HL-60 (cell line): Measurements from ENCODE around the gene MEIOB.

Experiments
- DNase-seq, 2 experiments: peaks; one replicate each; pipeline ENCODE4 v3.0.0-alpha.2; 2010 to 2020; ENCODE audit warnings: low read depth in 1 of 2, low spot score in 1 of 2
- H3K27ac ChIP-seq: fragments of 250-450 bp; sonication (Bioruptor Pico); replicated peaks from 2 replicates; pipeline ENCODE4 v1.5.1; 2020; ENCODE audit warnings: mild to moderate bottlenecking, moderate library complexity
- H3K27me3 ChIP-seq: fragments of 250-450 bp; sonication (Bioruptor Pico); 2 replicates; pipeline ENCODE4 v1.5.1; 2021; ENCODE audit warnings: mild to moderate bottlenecking, moderate library complexity; ENCODE audit not compliant: insufficient read depth, poor library complexity, severe bottlenecking
- H3K4me3 ChIP-seq: replicated peaks from 2 replicates; pipeline ENCODE4 v1.5.1; 2011; ENCODE audit warnings: mild to moderate bottlenecking, control low read depth, low read length; ENCODE audit not compliant: insufficient read depth
- CTCF ChIP-seq: IDR thresholded peaks from one replicate; pipeline ENCODE4 v1.5.1; 2011; ENCODE audit warnings: low read length, control low read depth, inconsistent platforms; ENCODE audit not compliant: insufficient read depth
- GABPA ChIP-seq: IDR thresholded peaks from 2 replicates; pipeline ENCODE4 v1.6.1; 2012; ENCODE audit warnings: low read depth
- POLR2AphosphoS5 ChIP-seq: IDR thresholded peaks from 2 replicates; pipeline ENCODE4 v1.6.1; 2012; ENCODE audit warnings: low read depth
- SPI1 ChIP-seq: IDR thresholded peaks from 2 replicates; pipeline ENCODE4 v1.6.1; 2012; ENCODE audit warnings: low read depth, mild to moderate bottlenecking, borderline replicate concordance
- TF ChIP-seq, protein P1 (sequence below): IDR thresholded peaks from 2 replicates; pipeline ENCODE4 v1.6.1; 2012; ENCODE audit warnings: low read depth; ENCODE audit not compliant: insufficient replicate concordance

Gene MEIOB

DNA sequence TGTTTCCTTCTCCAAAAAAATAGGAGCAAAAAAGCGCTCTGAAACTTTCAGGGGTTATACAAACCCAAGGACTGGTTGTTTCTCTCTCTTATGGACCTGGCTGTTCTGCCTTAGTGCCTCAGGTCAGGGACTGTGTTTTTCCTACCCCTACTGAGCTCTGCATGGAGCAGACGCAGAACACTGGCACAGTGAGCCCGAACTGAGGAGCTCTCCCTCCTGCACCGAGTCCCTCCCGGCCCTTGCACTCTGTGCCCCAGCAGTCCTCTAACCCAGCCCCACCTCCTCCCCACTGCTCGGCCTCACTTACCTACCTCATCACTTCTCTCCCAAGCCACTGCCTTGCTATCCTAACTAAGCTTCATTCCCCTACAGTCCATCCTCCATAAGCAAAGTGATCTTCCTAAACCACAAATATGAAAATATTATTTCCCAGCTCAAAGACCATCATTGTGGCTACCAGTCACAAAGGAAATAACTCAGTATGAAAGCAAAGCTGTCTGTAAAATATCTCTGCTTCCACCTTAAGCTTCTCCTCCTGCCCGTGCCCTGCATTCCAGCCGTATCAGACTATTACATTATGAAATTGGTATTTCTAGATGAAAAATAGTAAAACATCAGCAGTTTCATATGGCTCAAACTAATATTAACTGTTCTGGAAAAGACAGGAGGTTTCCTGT is 13.6 kb downstream of the MEIOB start:
- DNase-seq = no peak
- Histone ChIP-seq H3K27ac (no peak overlapping the region), H3K4me3 (no peak overlapping the region), H3K27me3 (peaks cover 42% of the 10 kb centered on the region)
- no peak for TF ChIP-seq CTCF
- no peak for TF ChIP-seq SPI1
- no peak for TF ChIP-seq GABPA
- TF ChIP-seq, protein P1, sequence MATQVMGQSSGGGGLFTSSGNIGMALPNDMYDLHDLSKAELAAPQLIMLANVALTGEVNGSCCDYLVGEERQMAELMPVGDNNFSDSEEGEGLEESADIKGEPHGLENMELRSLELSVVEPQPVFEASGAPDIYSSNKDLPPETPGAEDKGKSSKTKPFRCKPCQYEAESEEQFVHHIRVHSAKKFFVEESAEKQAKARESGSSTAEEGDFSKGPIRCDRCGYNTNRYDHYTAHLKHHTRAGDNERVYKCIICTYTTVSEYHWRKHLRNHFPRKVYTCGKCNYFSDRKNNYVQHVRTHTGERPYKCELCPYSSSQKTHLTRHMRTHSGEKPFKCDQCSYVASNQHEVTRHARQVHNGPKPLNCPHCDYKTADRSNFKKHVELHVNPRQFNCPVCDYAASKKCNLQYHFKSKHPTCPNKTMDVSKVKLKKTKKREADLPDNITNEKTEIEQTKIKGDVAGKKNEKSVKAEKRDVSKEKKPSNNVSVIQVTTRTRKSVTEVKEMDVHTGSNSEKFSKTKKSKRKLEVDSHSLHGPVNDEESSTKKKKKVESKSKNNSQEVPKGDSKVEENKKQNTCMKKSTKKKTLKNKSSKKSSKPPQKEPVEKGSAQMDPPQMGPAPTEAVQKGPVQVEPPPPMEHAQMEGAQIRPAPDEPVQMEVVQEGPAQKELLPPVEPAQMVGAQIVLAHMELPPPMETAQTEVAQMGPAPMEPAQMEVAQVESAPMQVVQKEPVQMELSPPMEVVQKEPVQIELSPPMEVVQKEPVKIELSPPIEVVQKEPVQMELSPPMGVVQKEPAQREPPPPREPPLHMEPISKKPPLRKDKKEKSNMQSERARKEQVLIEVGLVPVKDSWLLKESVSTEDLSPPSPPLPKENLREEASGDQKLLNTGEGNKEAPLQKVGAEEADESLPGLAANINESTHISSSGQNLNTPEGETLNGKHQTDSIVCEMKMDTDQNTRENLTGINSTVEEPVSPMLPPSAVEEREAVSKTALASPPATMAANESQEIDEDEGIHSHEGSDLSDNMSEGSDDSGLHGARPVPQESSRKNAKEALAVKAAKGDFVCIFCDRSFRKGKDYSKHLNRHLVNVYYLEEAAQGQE = no peak
- no peak for TF ChIP-seq POLR2AphosphoS5

- Histone ChIP-seq H3K4me3 (no peak overlapping the region), H3K27me3 (peaks cover 43% of the 10 kb centered on the region), H3K27ac (no peak overlapping the region)
- DNase-seq = no peak
- TF ChIP-seq GABPA (no peak), SPI1 (no peak), POLR2AphosphoS5 (no peak), CTCF (no peak)
- TF ChIP-seq, protein P1 = no peak
Observed at GRCh38 chr16:1857433-1858097, 14.4 kb downstream of the MEIOB start.

DNA sequence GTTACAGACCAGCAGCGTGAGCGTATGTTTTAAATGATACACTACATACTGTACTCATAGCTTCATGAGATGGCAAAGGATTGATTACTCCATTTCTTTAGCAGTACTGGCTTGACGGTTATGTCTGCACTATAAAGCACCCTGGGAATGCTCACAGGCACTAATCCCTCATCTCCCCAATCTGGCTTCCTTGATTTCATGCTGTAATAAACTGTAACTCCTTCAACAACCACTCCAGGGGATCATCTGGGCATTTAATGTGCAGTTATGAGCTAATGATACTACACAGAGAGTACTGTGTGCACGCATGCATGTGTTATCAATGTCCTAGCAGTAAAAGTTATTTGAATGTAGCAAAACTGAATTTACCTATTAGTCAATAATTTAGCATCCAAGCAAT is 20.2 kb downstream of the MEIOB start:
- peaks cover 6% of the 10 kb centered on the region for H3K27me3 ChIP-seq
- TF ChIP-seq GABPA (no peak), CTCF (no peak), POLR2AphosphoS5 (no peak), SPI1 (no peak)
- TF ChIP-seq, protein P1 = no peak
- no peak overlapping the region for H3K27ac ChIP-seq
- no peak for DNase-seq
- H3K4me3 ChIP-seq = no peak overlapping the region
